Activated CD8-positive, alpha-beta T cell treated with anti-CD3 and anti-CD28 coated beads, Interleukin-2, amount 10 ng/mL, durations not matched to agents 7 days and 5 days (primary cell): ENCODE results near the gene UMAD1. TPM values are rescaled to one million over a fixed set of nuclear protein-coding genes. Genes with fewer than 3 reads are reported as not detected.

Source experiments
- ATAC-seq: fragments of 150-1000 bp; cut with Tn5 transposase; one replicate; pipeline ENCODE4 v1.10.0; 2021; ENCODE audit warnings: moderate library complexity
- CTCF ChIA-PET: fragments of 350-600 bp; sonication (Branson Sonifier 250); formaldehyde crosslinking; loops from one replicate; lab custom pipeline; 2021; ENCODE audit warnings: antibody characterized with exemption; lab: Charles Lee
- POLR2A ChIA-PET: fragments of 350-600 bp; sonication (Branson Sonifier 250); formaldehyde crosslinking; loops from one replicate; lab custom pipeline; 2021; ENCODE audit warnings: antibody characterized with exemption; lab: Charles Lee
- DNase-seq: peaks from one replicate; pipeline ENCODE4 v3.0.0-alpha.2; 2020
- H3K27ac Mint-ChIP-seq: one replicate; pipeline ENCODE4 v1.8.0; 2021; ENCODE audit warnings: mild to moderate bottlenecking, mixed read lengths
- H3K27me3 Mint-ChIP-seq: one replicate; pipeline ENCODE4 v1.8.0; 2021; ENCODE audit warnings: low read depth, mixed read lengths
- H3K36me3 Mint-ChIP-seq: one replicate; pipeline ENCODE4 v1.8.0; 2021; ENCODE audit warnings: low read depth, mixed read lengths
- H3K4me1 Mint-ChIP-seq: one replicate; pipeline ENCODE4 v1.8.0; 2021; ENCODE audit warnings: low read depth, mixed read lengths
- H3K4me3 Mint-ChIP-seq: one replicate; pipeline ENCODE4 v1.8.0; 2021; ENCODE audit warnings: mild to moderate bottlenecking, mixed read lengths
- H3K9me3 Mint-ChIP-seq: one replicate; pipeline ENCODE4 v1.8.0; 2022; ENCODE audit warnings: mixed read lengths; ENCODE audit not compliant: insufficient read depth
- total RNA-seq, 2 experiments: library from RNA; stranded (reverse); gene quantifications; one replicate each; pipeline ENCODE4 v1.2.3, GENCODE V29; 2021

Gene UMAD1
- total RNA-seq, 2 experiments from 2014 or later: 11.9 to 12.3 TPM

DNA sequence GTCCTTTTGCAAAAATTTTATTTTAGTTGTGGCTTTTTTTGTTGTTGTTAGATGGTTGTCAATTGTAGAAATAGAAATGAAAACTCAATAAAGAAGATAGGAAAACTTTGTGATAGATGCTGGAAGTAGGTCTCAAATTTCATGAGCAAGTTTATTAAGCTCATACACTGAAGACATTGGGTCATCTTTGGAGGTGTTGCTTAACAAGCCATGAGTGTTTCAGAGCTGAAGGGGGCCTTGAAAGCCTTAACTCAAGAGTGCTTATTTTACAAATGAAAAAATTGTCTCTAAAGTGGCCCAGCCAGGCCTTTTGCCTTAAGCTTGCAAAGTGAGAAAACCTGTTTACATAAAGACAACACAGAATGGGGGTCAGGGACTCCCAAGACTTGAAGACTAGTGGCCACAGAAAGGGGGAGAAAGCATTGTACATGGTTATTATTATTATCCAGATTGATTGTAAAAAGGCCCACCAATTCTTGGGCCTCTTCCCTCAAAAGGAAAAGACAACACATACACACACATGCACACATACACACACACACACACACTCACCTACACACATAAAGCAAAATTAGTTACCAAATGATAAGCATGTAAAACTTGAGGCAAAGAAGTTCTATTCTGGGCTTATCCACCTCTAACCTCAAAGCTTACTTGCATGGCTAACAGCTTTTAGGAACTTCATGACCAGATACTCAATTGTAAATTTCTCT, 278.3 kb downstream of the UMAD1 start:
- Mint-ChIP-seq H3K9me3 (no peaks in the 10 kb centered on the region), H3K4me3 (no peak overlapping the region), H3K36me3 (no peaks in the 10 kb centered on the region), H3K27ac (no peak overlapping the region), H3K27me3 (no peaks in the 10 kb centered on the region), H3K4me1 (peaks cover 13% of the 10 kb centered on the region)
- no peak for DNase-seq
- CTCF ChIA-PET: interaction anchor here (1.0 to 2.3 kb wide), 5 partner anchors 8 to 298 kb away, joined by 3 to 7 read pairs (median 4); no protein-coding TSS in a partner anchor
- POLR2A ChIA-PET: interaction anchor here (1.1 kb wide), 1 partner anchor 48 kb away, joined by 3 read pairs; no protein-coding TSS in a partner anchor
- ATAC-seq: no peak

GRCh38 chr7:7919449-7919945, 278.9 kb downstream of the UMAD1 start:
- no peaks in the 10 kb centered on the region for H3K36me3 Mint-ChIP-seq
- DNase-seq (no peak), ATAC-seq (no peak)
- H3K27me3 Mint-ChIP-seq: no peaks in the 10 kb centered on the region
- H3K4me1 Mint-ChIP-seq: peaks cover 19% of the 10 kb centered on the region
- no peak overlapping the region for H3K27ac Mint-ChIP-seq
- no peaks in the 10 kb centered on the region for H3K9me3 Mint-ChIP-seq
- ChIA-PET CTCF (interaction anchor here (0.8 to 2.3 kb wide), 7 partner anchors 8 to 297 kb away, joined by 3 to 7 read pairs (median 4); no protein-coding TSS in a partner anchor), POLR2A (interaction anchor here (1.1 kb wide), 1 partner anchor 47 kb away, joined by 3 read pairs; no protein-coding TSS in a partner anchor)
- no peak overlapping the region for H3K4me3 Mint-ChIP-seq

DNA sequence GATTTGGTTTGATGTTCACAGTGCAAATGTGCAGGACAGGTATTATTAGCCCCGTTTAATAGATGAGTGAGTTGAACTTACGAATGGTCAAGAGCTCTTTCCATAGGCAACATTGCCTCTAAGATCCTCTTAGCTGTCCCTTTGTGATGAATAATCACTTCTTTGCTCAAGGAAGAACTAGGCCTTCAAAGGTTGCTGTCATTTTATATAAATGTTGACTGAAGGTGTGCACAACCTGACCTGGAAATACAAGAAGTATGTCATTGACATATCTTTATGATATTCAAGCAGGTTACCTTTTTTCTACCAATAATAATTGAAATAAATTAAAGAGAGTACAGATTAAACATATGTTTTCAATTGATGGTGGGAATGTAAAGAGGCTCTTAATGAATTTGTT, 279.5 kb downstream of the UMAD1 start:
- Mint-ChIP-seq H3K36me3 (no peaks in the 10 kb centered on the region), H3K4me3 (no peak overlapping the region), H3K4me1 (peaks cover 21% of the 10 kb centered on the region), H3K27me3 (no peaks in the 10 kb centered on the region), H3K27ac (no peak overlapping the region), H3K9me3 (no peaks in the 10 kb centered on the region)
- ChIA-PET POLR2A (interaction anchor here (1.0 kb wide), 1 partner anchor 50 kb away, joined by 3 read pairs; no protein-coding TSS in a partner anchor), CTCF (interaction anchor here (0.8 to 2.3 kb wide), 6 partner anchors 8 to 239 kb away, joined by 3 to 7 read pairs (median 5); no protein-coding TSS in a partner anchor)
- no peak for DNase-seq
- no peak for ATAC-seq

GRCh38 chr7:7920481-7920880, 279.9 kb downstream of the UMAD1 start:
- peaks cover 21% of the 10 kb centered on the region for H3K4me1 Mint-ChIP-seq
- H3K27me3 Mint-ChIP-seq: no peaks in the 10 kb centered on the region
- H3K36me3 Mint-ChIP-seq: no peaks in the 10 kb centered on the region
- no peaks in the 10 kb centered on the region for H3K9me3 Mint-ChIP-seq
- no peak overlapping the region for H3K27ac Mint-ChIP-seq
- POLR2A ChIA-PET: interaction anchor here (1.0 kb wide), 1 partner anchor 50 kb away, joined by 3 read pairs; no protein-coding TSS in a partner anchor
- peak; percentile 27 for DNase-seq
- H3K4me3 Mint-ChIP-seq: no peak overlapping the region
- ATAC-seq: no peak
- CTCF ChIA-PET: interaction anchor here (1.0 to 1.5 kb wide), 3 partner anchors 9 to 34 kb away, joined by 3 to 6 read pairs (median 4); no protein-coding TSS in a partner anchor

- Mint-ChIP-seq H3K4me1 (peaks cover 21% of the 10 kb centered on the region), H3K27ac (no peak overlapping the region), H3K4me3 (no peak overlapping the region), H3K27me3 (no peaks in the 10 kb centered on the region), H3K9me3 (no peaks in the 10 kb centered on the region), H3K36me3 (no peaks in the 10 kb centered on the region)
- DNase-seq: no peak
- POLR2A ChIA-PET: no interaction called here
- no peak for ATAC-seq
- CTCF ChIA-PET: no interaction called here
Observed at GRCh38 chr7:7921830-7922229, 281.3 kb downstream of the UMAD1 start.

DNA sequence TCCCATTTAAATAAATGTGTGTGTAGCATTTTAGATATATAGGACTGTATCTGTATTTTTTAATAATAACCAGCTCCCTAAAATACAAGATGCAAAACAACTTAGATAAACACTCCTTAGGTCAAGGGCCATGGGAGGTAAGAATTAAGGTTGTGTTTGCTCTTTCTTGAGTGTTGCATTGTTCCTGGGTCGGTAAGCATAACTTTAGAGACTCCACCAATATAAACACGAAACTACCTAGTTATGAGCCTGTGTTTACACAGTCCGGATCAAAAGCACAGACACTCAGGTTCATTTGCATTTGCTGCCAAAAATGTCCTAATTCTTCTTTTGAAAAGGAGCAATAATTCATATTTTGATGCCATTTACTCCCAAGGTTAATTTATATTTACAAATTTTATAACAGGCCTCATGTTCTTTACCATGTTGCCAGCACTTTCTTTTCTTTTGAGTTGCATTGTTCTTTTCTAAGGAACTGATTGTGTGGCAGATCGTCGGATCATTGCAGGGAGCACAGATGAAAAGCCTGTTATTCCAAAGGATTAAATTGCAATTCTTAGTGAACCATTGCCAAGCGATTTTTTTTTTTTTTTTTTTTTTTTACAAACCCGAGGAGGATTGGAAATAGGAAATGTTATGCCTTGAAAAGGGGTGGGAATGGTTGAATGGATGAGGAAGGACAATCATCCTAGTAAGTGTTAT, 282.3 kb downstream of the UMAD1 start:
- ATAC-seq (no peak), DNase-seq (no peak)
- ChIA-PET POLR2A (no interaction called here), CTCF (interaction anchor here (0.6 kb wide), 1 partner anchor 211 kb away, joined by 4 read pairs; no protein-coding TSS in a partner anchor)
- peaks cover 21% of the 10 kb centered on the region for H3K4me1 Mint-ChIP-seq
- no peak overlapping the region for H3K4me3 Mint-ChIP-seq
- no peaks in the 10 kb centered on the region for H3K9me3 Mint-ChIP-seq
- no peaks in the 10 kb centered on the region for H3K36me3 Mint-ChIP-seq
- H3K27me3 Mint-ChIP-seq: no peaks in the 10 kb centered on the region
- H3K27ac Mint-ChIP-seq: no peak overlapping the region

DNA sequence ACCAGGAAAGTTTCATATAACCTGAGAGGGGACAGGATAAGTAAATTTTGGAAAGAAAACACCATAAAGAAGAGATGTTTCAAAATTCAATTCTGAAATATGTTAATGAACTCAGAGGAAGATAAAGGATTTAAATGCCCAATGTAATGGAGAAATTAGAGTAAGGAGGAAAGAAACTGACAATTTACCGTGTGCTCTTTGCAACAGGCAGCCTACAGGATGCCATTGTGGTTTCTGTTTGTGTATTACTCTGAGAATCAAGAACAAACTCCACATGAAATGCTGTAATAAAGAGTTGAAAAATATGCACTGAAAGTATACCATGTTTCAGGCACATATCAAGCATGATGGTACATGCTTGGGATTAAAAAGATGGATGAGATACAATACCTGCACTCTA, 283.3 kb downstream of the UMAD1 start:
- ChIA-PET POLR2A (no interaction called here), CTCF (no interaction called here)
- Mint-ChIP-seq H3K27ac (no peak overlapping the region), H3K27me3 (no peaks in the 10 kb centered on the region), H3K36me3 (no peaks in the 10 kb centered on the region), H3K4me3 (no peak overlapping the region), H3K9me3 (no peaks in the 10 kb centered on the region), H3K4me1 (peaks cover 21% of the 10 kb centered on the region)
- no peak for ATAC-seq
- no peak for DNase-seq

- DNase-seq: no peak
- Mint-ChIP-seq H3K4me1 (peaks cover 21% of the 10 kb centered on the region), H3K4me3 (no peak overlapping the region), H3K9me3 (no peaks in the 10 kb centered on the region), H3K36me3 (no peaks in the 10 kb centered on the region), H3K27ac (peak overlapping the region; percentile 13), H3K27me3 (no peaks in the 10 kb centered on the region)
- no peak for ATAC-seq
- ChIA-PET CTCF (no interaction called here), POLR2A (no interaction called here)
Observed at GRCh38 chr7:7924303-7924702, 283.8 kb downstream of the UMAD1 start.

Other genes starting within 250 kb of the UMAD1 start
- not detected for gene COL28A1, start 104.9 kb upstream of the UMAD1 start, total RNA-seq
- gene MIOS, start 73.9 kb upstream of the UMAD1 start, total RNA-seq: 10 to 100 TPM; 37.1 to 39.8 TPM
- gene RPA3, start 77.9 kb downstream of the UMAD1 start, total RNA-seq: 100 to 1,000 TPM; 117 TPM